Panc1 (cell line): ENCODE results near the gene KCNA3.

ENCODE experiments used
- CTCF ChIP-seq: fragments of 450-650 bp; IDR thresholded peaks from 2 replicates; pipeline ENCODE4 v1.5.1; 2017; ENCODE audit warnings: mild to moderate bottlenecking
- POLR2AphosphoS5 ChIP-seq: IDR thresholded peaks from 2 replicates; pipeline ENCODE4 v1.6.1; 2012; ENCODE audit warnings: mild to moderate bottlenecking, low read depth, low read length, moderate library complexity
- SIN3A ChIP-seq: IDR thresholded peaks from 2 replicates; pipeline ENCODE4 v1.6.1; 2012; ENCODE audit warnings: low read depth, mild to moderate bottlenecking, low read length, moderate library complexity, borderline replicate concordance; ENCODE audit not compliant: insufficient read depth
- TF ChIP-seq, protein P1 (sequence below), 2 experiments: IDR thresholded peaks; 2 replicates each; pipeline ENCODE4 v1.6.1; 2011 to 2012; ENCODE audit warnings: low read depth in 2 of 2, control low read depth in 1 of 2, low read length in 1 of 2, mild to moderate bottlenecking in 1 of 2, moderate library complexity in 1 of 2; ENCODE audit not compliant: insufficient read depth in 1 of 2

GRCh38 chr1:110686188-110686587, 11.4 kb upstream of the KCNA3 start:
- TF ChIP-seq CTCF: no peak
- TF ChIP-seq, protein P1, sequence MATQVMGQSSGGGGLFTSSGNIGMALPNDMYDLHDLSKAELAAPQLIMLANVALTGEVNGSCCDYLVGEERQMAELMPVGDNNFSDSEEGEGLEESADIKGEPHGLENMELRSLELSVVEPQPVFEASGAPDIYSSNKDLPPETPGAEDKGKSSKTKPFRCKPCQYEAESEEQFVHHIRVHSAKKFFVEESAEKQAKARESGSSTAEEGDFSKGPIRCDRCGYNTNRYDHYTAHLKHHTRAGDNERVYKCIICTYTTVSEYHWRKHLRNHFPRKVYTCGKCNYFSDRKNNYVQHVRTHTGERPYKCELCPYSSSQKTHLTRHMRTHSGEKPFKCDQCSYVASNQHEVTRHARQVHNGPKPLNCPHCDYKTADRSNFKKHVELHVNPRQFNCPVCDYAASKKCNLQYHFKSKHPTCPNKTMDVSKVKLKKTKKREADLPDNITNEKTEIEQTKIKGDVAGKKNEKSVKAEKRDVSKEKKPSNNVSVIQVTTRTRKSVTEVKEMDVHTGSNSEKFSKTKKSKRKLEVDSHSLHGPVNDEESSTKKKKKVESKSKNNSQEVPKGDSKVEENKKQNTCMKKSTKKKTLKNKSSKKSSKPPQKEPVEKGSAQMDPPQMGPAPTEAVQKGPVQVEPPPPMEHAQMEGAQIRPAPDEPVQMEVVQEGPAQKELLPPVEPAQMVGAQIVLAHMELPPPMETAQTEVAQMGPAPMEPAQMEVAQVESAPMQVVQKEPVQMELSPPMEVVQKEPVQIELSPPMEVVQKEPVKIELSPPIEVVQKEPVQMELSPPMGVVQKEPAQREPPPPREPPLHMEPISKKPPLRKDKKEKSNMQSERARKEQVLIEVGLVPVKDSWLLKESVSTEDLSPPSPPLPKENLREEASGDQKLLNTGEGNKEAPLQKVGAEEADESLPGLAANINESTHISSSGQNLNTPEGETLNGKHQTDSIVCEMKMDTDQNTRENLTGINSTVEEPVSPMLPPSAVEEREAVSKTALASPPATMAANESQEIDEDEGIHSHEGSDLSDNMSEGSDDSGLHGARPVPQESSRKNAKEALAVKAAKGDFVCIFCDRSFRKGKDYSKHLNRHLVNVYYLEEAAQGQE (IDR thresholded peaks at IDR 0.05; ENCODE audit: insufficient read depth in 1 of 2, low read depth in 2 of 2, low read length in 1 of 2): no peak
- no peak for TF ChIP-seq POLR2AphosphoS5
- no peak for TF ChIP-seq SIN3A
